NCI-H2029 treated with DMSO at 0.1 percent for 48 hours (cell line): Measurements from ENCODE around the gene CLTCL1.

Experiments
- DNase-seq: peaks from one replicate; lab custom pipeline; 2025; lab: John Stamatoyannopoulos, UW

CLTCL1 gene

DNA sequence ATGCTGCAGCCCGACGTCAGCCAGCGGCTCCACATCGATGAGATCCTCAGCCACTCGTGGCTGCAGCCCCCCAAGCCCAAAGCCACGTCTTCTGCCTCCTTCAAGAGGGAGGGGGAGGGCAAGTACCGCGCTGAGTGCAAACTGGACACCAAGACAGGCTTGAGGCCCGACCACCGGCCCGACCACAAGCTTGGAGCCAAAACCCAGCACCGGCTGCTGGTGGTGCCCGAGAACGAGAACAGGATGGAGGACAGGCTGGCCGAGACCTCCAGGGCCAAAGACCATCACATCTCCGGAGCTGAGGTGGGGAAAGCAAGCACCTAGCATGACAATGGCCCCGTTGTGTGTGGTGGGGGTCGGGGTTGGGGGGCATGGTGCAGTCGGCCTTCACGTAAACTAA lies 159.4 kb downstream of the CLTCL1 start:
- no peak for DNase-seq

DNA sequence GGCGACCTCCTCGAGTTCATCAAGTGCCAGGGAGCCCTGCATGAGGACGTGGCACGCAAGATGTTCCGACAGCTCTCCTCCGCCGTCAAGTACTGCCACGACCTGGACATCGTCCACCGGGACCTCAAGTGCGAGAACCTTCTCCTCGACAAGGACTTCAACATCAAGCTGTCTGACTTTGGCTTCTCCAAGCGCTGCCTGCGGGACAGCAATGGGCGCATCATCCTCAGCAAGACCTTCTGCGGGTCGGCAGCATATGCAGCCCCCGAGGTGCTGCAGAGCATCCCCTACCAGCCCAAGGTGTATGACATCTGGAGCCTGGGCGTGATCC lies 159.9 kb downstream of the CLTCL1 start:
- DNase-seq: no peak

DNA sequence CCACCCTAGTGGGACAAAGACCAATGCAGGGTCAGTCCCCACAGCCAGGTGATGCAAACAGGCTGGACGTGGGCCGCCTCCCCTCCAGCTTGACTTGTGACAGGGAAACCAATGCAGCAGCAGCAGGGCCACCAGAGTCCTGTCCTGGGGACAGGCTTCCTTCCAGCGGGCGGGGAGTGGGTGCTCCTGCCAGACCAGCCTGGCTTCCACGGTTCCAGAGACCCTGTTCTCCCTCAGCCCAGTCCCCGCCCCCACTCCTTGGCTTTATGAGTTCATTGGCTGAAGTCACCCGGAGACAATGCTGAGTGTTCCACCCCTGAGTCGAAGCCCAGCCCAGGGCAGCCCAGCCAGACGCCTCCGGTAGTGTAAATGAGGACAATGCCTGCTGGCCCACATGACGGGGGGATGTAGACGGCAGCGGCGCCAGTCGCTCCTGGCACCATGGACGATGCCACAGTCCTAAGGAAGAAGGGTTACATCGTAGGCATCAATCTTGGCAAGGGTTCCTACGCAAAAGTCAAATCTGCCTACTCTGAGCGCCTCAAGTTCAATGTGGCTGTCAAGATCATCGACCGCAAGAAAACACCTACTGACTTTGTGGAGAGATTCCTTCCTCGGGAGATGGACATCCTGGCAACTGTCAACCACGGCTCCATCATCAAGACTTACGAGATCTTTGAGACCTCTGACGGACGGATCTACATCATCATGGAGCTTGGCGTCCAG lies 160.4 kb downstream of the CLTCL1 start, which contains the start of gene TSSK2:
TSSK2 (plus strand) TSS at position 350 of the 726 bp plus-strand sequence; CDS start at position 442, 92 bp downstream.
- DNase-seq: no peak

DNA sequence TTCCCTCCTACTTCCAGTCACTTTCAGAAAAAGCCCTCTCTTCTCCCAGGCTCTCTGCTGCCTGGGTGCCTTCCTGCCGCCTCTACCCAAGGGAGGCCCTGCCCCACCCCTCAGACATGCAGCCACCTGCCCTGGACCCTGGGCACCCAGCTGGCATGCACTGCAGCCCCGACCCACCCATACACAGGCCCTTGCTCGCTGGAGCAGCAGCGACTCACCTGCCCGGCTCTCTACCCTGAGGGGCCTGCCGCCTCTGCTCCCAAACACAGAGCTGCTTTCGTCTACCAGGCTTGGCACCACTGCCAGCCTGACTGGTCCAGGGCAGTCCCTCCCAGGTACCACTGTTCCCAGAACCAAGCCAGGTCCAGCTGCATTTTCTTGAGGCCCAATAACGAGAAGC lies 161.6 kb downstream of the CLTCL1 start:
- no peak for DNase-seq
